ENCODE data around the gene MYO18B.

MYO18B gene

DNA sequence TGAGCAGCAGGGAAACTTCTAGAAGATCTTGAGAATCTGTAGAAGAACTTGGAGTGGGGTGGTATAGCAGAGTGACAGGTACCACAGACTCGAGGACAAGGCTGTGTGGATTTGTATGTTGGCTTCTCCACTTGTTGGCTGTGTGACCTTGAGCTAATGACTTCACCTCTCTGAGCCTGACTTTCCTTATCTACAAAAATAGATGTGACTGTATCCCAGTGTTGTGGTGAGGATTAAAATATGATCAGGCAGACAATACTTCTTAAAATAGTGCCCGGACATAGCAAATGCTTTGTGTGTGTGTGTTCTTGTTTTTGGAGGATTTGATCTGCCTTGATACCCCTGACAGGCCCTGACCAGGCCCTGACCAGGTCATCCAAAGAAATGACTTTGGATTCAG lies 40.8 kb downstream of the MYO18B start:
- DNase-seq (ENCODE audit: low spot score) = no peak
- no peak for TF ChIP-seq CTCF (IDR thresholded peaks at IDR 0.05; ENCODE audit: borderline replicate concordance, control extremely low read depth, extremely low read depth, insufficient read depth, missing control alignments)
- in situ Hi-C loops (cut with MboI; ENCODE audit: low sequenced_read_pairs, unreplicated experiment) = no loop called here

- in situ Hi-C loops (cut with MboI; ENCODE audit: low sequenced_read_pairs, unreplicated experiment) = no loop called here
- TF ChIP-seq CTCF (IDR thresholded peaks at IDR 0.05; ENCODE audit: borderline replicate concordance, control extremely low read depth, extremely low read depth, insufficient read depth, missing control alignments) = no peak
- no peak for DNase-seq (ENCODE audit: low spot score)
Observed at GRCh38 chr22:25783856-25784255, 41.9 kb downstream of the MYO18B start.

- no peak for TF ChIP-seq CTCF (IDR thresholded peaks at IDR 0.05; ENCODE audit: borderline replicate concordance, control extremely low read depth, extremely low read depth, insufficient read depth, missing control alignments)
- no peak for DNase-seq (ENCODE audit: low spot score)
- in situ Hi-C loops (cut with MboI; ENCODE audit: low sequenced_read_pairs, unreplicated experiment) = no loop called here
Observed at GRCh38 chr22:25786165-25786564, 44.2 kb downstream of the MYO18B start.

DNA sequence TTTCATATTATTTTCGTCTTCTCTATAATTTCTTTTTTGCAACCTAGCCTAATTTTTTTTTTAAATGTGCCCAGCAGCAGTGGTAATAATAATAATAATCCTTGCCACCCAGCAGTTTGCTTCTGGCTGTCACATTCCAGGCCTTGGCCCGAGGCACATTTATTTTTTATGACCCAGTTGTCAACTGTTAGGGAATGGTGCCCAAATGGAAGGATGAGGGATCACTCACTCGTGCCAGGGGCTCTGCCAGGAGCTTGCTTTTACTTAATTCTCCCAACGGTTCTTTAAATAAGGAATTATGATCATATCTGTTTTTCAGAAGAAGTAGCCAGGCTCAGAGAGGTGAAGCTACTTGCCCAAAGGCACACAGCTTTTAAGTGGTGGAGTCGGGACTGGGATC lies 49.6 kb downstream of the MYO18B start:
- DNase-seq (ENCODE audit: low spot score) = no peak
- TF ChIP-seq CTCF (IDR thresholded peaks at IDR 0.05; ENCODE audit: borderline replicate concordance, control extremely low read depth, extremely low read depth, insufficient read depth, missing control alignments) = no peak
- in situ Hi-C loops (cut with MboI; ENCODE audit: low sequenced_read_pairs, unreplicated experiment) = no loop called here

DNA sequence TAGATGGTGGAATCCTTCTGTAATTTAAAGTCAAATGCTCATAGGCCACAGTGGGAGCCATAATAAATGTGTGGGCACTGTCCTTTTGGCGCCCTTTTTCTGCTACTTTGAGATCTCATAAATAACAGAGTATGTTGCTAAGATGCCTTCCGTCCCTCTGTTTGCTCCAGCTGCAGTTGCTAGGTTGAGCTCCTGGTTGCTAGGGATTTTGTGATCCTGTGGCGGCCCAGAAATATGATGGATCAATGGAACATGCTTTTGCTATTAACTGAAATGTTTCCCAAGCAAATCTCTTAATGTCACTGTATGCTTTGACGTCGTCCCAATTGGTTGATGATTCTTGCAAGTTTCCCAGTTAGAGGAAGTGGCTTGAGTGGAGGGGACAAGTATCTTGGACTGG lies 53.5 kb downstream of the MYO18B start:
- in situ Hi-C loops (cut with MboI; ENCODE audit: low sequenced_read_pairs, unreplicated experiment) = no loop called here
- no peak for TF ChIP-seq CTCF (IDR thresholded peaks at IDR 0.05; ENCODE audit: borderline replicate concordance, control extremely low read depth, extremely low read depth, insufficient read depth, missing control alignments)
- DNase-seq (ENCODE audit: low spot score) = no peak

GRCh38 chr22:25797498-25798290 lies 55.7 kb downstream of the MYO18B start:
- in situ Hi-C loops (cut with MboI; ENCODE audit: low sequenced_read_pairs, unreplicated experiment) = no loop called here
- no peak for TF ChIP-seq CTCF (IDR thresholded peaks at IDR 0.05; ENCODE audit: borderline replicate concordance, control extremely low read depth, extremely low read depth, insufficient read depth, missing control alignments)
- no peak for DNase-seq (ENCODE audit: low spot score)

Measured in GM13976 (cell line).